Effector CD8-positive, alpha-beta T cell (primary cell): ENCODE measurements around the gene SEC22B.
"Not testable (repeated sequence)": the region's sequence is repeated elsewhere in the genome, so short reads cannot be mapped to it uniquely, and the experiment has no call there.

Experiments used
- DNase-seq: peaks from one replicate; lab custom pipeline; 2025; lab: John Stamatoyannopoulos, UW
- total RNA-seq, 4 experiments: gene quantifications; one replicate each; lab custom pipeline; 2026; lab: John Stamatoyannopoulos, UW

The SEC22B gene
- total RNA-seq = 55.1 to 75.2 (median 70.4) reads per million in 4 experiments

GRCh38 chr1:120176092-120176855, at the start of gene SEC22B:
TSS of gene SEC22B (minus strand) at chr1:120176520. CDS start at chr1:120176381, 139 bp downstream.
- peak; percentile 79 for DNase-seq

DNA sequence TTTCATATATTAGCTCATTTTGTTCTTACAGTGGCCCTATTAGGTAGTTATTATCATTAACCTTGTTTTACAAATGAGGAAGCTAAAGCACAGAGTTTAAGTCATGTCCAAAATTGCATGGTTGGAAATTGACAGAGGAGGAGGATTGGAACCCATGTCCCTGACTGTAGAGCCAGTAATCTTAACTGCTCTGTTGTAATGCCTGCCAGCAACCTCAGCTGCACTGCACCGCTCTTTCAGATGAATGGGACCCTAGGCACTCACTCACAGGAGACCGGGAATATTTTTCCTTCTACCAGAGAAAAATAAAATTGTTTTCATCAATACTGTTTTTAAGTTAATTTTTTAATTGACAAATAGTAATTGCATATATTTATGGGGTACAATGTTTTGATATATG, 41.6 kb upstream of the SEC22B start:
- not testable (repeated sequence) for DNase-seq

GRCh38 chr1:120217175-120217929, 41.0 kb upstream of the SEC22B start:
- DNase-seq = not testable (repeated sequence)

DNA sequence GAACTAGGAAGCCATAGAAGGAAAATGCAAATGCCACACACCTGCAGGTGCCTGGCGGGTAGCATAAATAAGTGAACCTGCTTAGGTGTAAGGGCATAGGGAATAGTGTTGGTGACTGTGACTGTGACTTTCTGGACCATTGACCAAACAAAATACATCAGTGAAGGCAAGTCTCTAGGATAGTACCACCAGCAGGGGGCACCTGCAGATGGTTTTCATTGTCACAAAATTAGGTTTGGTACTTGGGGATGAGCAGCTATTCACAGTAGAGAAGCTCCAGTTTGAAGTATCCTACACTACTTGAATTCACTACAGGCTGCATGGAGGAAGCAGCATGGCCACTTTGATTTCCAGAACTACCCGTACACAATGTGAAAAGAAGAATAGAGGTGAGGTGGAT, 37.3 kb upstream of the SEC22B start:
- DNase-seq = not testable (repeated sequence)

GRCh38 chr1:120210754-120211153, 34.4 kb upstream of the SEC22B start:
- DNase-seq = not testable (repeated sequence)

DNA sequence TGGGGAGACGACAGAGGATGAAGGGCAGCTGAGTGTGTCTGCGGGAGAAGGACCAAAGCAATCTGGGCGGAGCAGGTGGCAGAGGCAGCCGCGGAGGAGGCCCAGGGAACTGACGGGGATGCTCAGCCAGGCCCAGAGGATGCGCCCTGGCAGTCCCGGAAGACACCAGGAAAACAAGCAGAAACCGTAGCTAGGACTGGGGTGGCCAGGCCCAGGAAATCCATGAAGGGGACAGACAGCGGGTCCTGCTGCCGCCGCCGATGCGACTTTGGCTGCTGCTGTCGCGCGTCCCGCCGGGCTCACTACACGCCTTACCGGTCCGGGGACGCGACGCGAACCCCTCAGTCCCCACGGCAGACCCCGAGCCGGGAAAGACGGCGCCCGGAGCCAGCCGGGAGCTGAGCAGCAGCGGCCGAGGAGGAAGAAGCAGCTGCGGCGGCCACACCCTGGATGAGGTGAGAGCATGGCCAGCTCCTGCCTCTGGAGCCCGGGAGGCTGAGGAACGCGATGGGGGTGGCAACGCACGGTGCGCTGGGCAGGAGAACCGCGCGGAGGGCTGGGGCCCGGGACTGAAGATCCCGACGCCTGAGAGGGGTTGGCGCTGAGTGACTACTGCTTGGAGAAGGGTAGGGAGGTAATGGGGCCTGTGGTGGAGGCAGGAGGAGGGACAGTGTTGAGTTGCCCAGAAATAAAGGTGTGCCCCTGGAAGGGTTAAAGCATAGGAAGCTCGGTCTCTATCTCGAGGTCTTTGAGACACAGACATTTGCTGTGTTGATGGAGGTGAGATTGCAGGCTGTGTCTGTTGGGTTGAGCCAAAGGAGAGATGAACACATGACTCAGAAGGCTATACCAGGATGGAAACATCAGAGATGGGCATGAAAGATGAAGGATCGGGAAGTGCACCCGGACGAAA, 20.8 kb upstream of the SEC22B start:
- not testable (repeated sequence) for DNase-seq

GRCh38 chr1:120188626-120189025, 12.3 kb upstream of the SEC22B start:
- not testable (repeated sequence) for DNase-seq

DNA sequence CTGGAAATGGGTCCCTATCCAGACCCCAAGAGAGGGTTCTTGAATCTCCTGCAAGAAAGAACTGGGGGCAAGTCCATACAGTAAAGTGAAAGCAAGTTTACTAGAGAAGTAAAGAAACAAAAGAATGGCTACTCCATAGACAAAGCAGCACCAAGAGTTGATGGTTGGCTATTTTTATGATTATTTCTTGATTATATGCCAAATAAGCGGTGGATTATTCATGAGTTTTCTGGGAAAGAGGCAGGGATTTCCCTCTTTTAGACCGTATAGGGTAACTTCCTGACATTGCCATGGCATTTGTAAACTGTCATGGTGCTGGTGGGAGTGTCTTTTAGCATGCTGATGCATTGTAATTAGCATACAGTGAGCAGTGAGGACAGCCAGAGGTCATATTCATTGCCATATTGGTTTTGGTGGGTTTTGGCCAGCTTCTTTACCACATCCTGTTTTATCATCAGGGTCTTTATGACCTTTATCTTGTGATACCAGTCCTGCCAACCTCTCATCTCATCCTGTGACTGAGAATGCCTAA, 5.9 kb upstream of the SEC22B start:
- not testable (repeated sequence) for DNase-seq

GRCh38 chr1:120179811-120180690, 3.7 kb upstream of the SEC22B start:
- DNase-seq = not testable (repeated sequence)

DNA sequence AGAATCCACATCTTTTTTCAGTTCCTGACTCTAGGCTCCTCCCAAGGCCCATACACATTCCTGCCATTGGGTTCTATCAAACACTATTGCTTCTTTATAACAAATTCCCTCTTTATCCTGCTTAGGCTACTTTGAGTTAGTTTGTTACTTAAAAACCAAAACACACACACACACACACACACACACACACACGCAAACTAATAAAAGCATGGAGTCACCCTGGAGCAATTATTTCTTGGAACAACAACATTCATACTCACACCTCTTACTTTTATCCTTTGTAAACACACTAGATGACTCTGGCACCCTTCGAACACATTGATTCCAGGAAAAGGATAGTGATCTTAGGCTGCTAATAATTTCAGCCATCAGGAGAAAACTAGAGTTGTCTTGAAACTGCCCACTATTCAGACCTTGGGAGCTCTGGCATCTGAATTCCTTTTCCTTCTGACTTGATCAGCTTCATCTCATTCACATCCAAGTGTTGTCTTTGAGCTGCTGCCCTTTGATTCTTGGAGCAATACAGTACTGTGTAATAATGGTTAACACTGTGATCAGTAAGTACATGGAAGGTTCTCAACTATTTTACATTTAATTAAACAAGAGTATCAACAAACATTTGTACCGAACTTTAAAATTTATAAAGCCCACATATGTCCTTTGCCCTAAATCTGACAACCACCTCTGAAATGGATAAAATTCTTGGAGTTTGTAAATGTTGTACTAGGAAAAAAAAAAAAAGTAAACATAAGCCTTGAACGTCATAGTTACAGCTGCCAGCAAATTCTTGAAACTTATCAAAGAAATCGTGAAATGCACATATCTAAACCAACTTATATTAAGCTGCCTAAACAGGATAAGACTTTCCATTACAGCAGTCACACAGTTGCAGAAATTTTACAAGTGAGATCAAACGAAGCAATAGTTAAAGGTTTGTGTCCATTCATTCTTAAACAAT, 2.8 kb upstream of the SEC22B start:
- DNase-seq = no peak

GRCh38 chr1:120178058-120178457, 1.7 kb upstream of the SEC22B start:
- DNase-seq = not testable (repeated sequence)

GRCh38 chr1:120175688-120176087, 632 bp downstream of the SEC22B start:
- not testable (repeated sequence) for DNase-seq

DNA sequence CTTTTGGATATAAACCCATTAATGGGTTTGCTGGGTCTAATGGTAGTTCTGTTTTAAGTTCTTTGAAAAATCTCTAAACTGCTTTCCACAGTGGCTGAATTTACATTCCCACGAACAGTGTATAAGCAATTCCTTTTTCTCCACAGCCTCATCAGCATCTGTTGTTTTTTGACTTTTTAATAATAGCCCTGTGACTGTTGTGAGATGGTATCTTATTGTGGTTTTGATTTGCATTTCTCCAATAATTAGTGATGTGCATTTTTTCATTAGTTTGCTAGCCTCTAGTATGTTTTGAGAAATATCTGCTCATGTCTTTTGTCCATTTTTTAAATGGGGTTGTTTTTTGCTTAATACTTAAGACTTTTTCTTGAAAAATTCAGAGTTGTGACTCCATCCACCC, 11.6 kb downstream of the SEC22B start:
- DNase-seq = not testable (repeated sequence)

GRCh38 chr1:120162015-120162414, 14.3 kb downstream of the SEC22B start:
- not testable (repeated sequence) for DNase-seq

GRCh38 chr1:120158495-120158894, 17.8 kb downstream of the SEC22B start:
- DNase-seq = not testable (repeated sequence)

DNA sequence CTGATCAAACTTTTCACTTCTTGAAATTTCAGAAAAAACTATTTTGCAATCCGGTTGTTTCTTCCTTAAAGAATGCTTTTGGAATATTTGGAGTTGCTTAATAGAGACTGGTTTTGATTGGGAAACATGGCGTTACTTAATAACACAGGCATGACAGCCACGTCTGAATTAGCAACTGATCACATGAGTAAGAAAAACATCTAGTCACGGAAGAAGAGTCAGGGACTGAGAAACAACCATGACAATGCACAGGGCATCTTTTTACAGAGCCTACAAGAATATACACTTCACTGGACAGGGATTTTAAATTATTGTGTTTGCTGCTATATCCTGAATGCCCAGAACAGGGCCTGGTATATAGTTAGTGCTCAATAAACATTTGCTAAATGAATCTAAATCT, 18.2 kb downstream of the SEC22B start:
- not testable (repeated sequence) for DNase-seq

DNA sequence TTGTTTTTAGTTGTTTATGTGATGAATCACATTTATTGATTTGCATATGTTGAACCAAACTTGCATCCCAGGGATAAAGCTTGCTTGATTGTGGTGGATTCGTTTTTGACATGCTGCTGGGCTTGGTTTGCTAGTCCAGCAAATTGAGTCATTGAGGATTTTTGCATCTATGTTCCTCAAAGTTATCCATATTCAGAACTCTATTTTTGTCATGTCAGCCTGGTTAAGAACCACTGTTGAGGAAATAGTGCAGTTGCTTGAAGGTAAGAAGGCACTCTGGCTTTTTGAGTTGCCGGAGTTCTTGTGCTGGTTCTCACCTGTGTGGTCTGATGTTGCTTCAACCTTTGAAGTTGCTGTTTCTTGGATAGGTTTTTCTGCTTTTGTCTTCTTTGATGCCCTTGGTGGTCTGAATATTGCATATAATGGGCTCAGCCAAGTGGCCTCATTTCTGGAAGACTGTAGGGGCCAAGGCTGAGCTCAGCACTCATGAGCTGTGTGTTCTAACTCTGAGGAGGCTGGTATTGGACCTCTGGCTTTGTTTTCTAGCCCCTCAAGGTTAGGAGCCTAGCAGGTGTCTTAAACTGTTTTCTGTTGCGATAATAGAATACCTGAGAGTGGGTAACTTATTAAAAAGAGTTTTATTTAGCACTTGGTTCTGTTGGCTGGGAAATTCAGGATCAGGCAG, 26.0 kb downstream of the SEC22B start:
- DNase-seq = not testable (repeated sequence)

DNA sequence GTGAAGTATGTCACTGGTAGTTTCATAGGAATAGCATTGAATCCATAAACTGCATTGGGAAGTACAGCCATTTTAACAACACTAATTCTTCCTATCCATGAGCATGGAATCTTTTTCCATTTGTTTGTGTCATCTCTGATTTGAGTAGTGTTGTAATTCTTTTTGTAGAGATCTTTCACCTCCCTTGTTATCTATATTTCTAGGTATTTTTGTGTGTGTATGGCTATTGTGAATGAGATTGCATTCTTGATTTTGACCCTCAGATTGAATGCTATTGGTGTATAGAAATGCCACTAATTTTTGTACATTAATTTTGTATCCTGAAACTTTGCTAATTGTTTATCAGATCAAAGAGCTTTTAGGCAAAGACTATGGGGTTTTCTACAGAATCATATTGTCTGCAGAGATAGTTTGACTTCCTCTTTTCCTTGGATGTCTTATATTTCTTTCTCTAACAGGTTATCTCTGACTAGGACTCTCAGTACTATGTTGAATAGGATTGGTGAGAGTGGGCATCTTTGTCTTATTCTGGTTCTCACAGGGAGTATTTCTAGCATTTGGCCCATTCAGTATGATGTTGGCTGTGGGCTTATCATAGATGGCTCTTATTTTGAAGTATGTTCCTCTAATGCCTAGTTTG, 26.8 kb downstream of the SEC22B start:
- not testable (repeated sequence) for DNase-seq
